Peyer's patch (tissue), 4 donors: ENCODE results near the gene RERG. TPM values are rescaled to one million over a fixed set of nuclear protein-coding genes. Genes with fewer than 3 reads are reported as not detected.

Experiments used
- DNase-seq, 3 donors: peaks; one replicate each; pipeline ENCODE4 v3.0.0-alpha.2; 2017 to 2019
- H3K27ac ChIP-seq, 4 donors: fragments of 200-600 bp; sonication (generic); one replicate each; pipeline ENCODE4 v1.5.1; 2016 to 2019
- H3K27me3 ChIP-seq, 2 donors: fragments of 200-600 bp; sonication (generic); one replicate each; pipeline ENCODE4 v1.5.1; 2019
- H3K36me3 ChIP-seq, 3 donors: fragments of 200-600 bp; sonication (generic); one replicate each; pipeline ENCODE4 v1.5.1; 2016 to 2019
- H3K4me1 ChIP-seq, 4 donors: fragments of 200-600 bp; sonication (generic); one replicate each; pipeline ENCODE4 v1.5.1; 2016 to 2019
- H3K4me3 ChIP-seq, 4 donors: fragments of 200-600 bp; sonication (generic); 1 replicate in 3 of 4; 2 replicates in 1 of 4; pipeline ENCODE4 v1.5.1; 2016 to 2019; ENCODE audit warnings: mild to moderate bottlenecking in 1 of 4
- H3K9me3 ChIP-seq, 4 donors: fragments of 200-600 bp; sonication (generic); one replicate each; pipeline ENCODE4 v1.5.1; 2016 to 2019; ENCODE audit warnings: mild to moderate bottlenecking in 1 of 4
- CTCF ChIP-seq, 6 experiments: fragments of 450-650 bp in 4 of 6; fragments of 200-600 bp in 2 of 6; sonication (generic) in 1 of 6; IDR thresholded peaks; one replicate each; pipeline ENCODE4 v1.5.1; 2017 to 2019; ENCODE audit warnings: antibody characterized with exemption in 6 of 6, mild to moderate bottlenecking in 3 of 6, moderate library complexity in 1 of 6
- POLR2A ChIP-seq, 2 donors: fragments of 450-650 bp; IDR thresholded peaks; one replicate each; pipeline ENCODE4 v1.5.1; 2017; ENCODE audit warnings: antibody characterized with exemption in 2 of 2, mild to moderate bottlenecking in 2 of 2, moderate library complexity in 2 of 2
- total RNA-seq, 4 donors: library from RNA; depleted of rRNA; stranded (reverse); fragments of >200 nt; gene quantifications; one replicate each; pipeline ENCODE4 v1.1.0, GENCODE V29; 2016

RERG gene
- total RNA-seq, 4 donors from 2014 or later: 2.3 to 31.4 (median 10.7) TPM

- Histone ChIP-seq H3K4me3 (no peak overlapping the region), H3K27ac (no peak overlapping the region), H3K9me3 (no peaks in the 10 kb centered on the region), H3K36me3 (no peaks in the 10 kb centered on the region), H3K4me1 (no peaks in the 10 kb centered on the region), H3K27me3 (no peaks in the 10 kb centered on the region)
- TF ChIP-seq CTCF (IDR thresholded peaks at IDR 0.05) (no peak), POLR2A (IDR thresholded peaks at IDR 0.05) (no peak)
- no peak for DNase-seq
Observed at GRCh38 chr12:15234508-15234907, 13.3 kb upstream of the RERG start.

GRCh38 chr12:15234011-15234410, 12.8 kb upstream of the RERG start:
- H3K27me3 ChIP-seq: no peaks in the 10 kb centered on the region
- no peaks in the 10 kb centered on the region for H3K4me1 ChIP-seq
- no peaks in the 10 kb centered on the region for H3K9me3 ChIP-seq
- H3K4me3 ChIP-seq: no peak overlapping the region
- no peak for DNase-seq
- TF ChIP-seq CTCF (IDR thresholded peaks at IDR 0.05) (no peak), POLR2A (IDR thresholded peaks at IDR 0.05) (no peak)
- H3K36me3 ChIP-seq: no peaks in the 10 kb centered on the region
- no peak overlapping the region for H3K27ac ChIP-seq

GRCh38 chr12:15232959-15233358, 11.7 kb upstream of the RERG start:
- no peaks in the 10 kb centered on the region for H3K9me3 ChIP-seq
- H3K27me3 ChIP-seq: no peaks in the 10 kb centered on the region
- TF ChIP-seq CTCF (IDR thresholded peaks at IDR 0.05) (no peak), POLR2A (IDR thresholded peaks at IDR 0.05) (no peak)
- H3K27ac ChIP-seq: no peak overlapping the region
- H3K36me3 ChIP-seq: no peaks in the 10 kb centered on the region
- DNase-seq: no peak
- H3K4me3 ChIP-seq: no peak overlapping the region
- H3K4me1 ChIP-seq: no peaks in the 10 kb centered on the region

GRCh38 chr12:15231493-15231892, 10.3 kb upstream of the RERG start:
- H3K4me3 ChIP-seq: no peak overlapping the region
- TF ChIP-seq POLR2A (IDR thresholded peaks at IDR 0.05) (no peak), CTCF (IDR thresholded peaks at IDR 0.05) (no peak)
- H3K36me3 ChIP-seq: no peaks in the 10 kb centered on the region
- no peaks in the 10 kb centered on the region for H3K9me3 ChIP-seq
- H3K27me3 ChIP-seq: no peaks in the 10 kb centered on the region
- H3K27ac ChIP-seq: no peak overlapping the region
- H3K4me1 ChIP-seq: no peaks in the 10 kb centered on the region
- DNase-seq: no peak

GRCh38 chr12:15230751-15231150, 9.5 kb upstream of the RERG start:
- no peaks in the 10 kb centered on the region for H3K9me3 ChIP-seq
- no peaks in the 10 kb centered on the region for H3K4me1 ChIP-seq
- DNase-seq: no peak
- TF ChIP-seq POLR2A (IDR thresholded peaks at IDR 0.05) (no peak), CTCF (IDR thresholded peaks at IDR 0.05) (no peak)
- no peak overlapping the region for H3K27ac ChIP-seq
- H3K27me3 ChIP-seq: no peaks in the 10 kb centered on the region
- no peak overlapping the region for H3K4me3 ChIP-seq
- H3K36me3 ChIP-seq: no peaks in the 10 kb centered on the region

- Histone ChIP-seq H3K27ac (no peak overlapping the region), H3K27me3 (no peaks in the 10 kb centered on the region), H3K9me3 (no peaks in the 10 kb centered on the region), H3K4me3 (no peak overlapping the region), H3K4me1 (no peaks in the 10 kb centered on the region), H3K36me3 (no peaks in the 10 kb centered on the region)
- no peak for TF ChIP-seq POLR2A (IDR thresholded peaks at IDR 0.05)
- TF ChIP-seq CTCF (IDR thresholded peaks at IDR 0.05): no peak
- no peak for DNase-seq
Observed at GRCh38 chr12:15230137-15230536, 8.9 kb upstream of the RERG start.
